GM18861 (cell line): ENCODE data around the gene EBF3.

Source experiments
- ATAC-seq: cut with Tn5 transposase; IDR thresholded peaks from one replicate; pipeline ENCODE4 v1.9.1; 2021; ENCODE audit not compliant: unreplicated experiment

Gene EBF3

DNA sequence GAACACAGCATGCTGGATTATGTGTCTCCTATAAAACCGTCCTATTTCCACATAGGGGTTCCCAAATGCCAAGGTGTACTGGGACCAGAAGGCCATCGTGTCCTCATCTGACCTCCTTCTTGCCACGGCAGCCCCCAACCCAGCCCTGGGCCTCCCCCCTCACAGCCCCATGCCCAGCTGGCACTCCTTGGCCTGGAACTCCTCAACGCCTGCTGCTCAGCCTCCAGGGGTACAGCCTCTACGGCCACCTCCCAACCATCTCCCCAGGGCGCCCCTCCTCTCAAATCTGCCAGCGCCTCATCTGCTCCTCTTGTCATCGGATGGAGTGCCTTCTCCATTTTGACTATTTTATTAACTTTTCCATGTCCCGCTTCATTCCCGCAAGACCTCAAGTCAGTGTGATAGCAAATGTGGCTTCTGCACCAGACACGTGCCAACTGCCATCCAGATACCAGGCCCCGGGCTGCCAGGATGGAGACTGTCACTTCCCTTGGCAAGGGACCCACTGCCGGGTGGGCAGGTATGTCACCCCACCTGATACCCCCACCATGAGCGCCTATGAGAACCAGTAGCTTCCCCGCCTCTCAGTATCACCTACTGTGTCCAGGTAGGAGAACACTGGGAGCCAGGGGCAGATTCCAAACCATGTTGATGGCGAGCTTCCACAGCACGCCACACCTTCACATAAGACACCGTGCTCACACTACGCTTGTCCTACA lies 106.7 kb downstream of the EBF3 start:
- no peak for ATAC-seq

DNA sequence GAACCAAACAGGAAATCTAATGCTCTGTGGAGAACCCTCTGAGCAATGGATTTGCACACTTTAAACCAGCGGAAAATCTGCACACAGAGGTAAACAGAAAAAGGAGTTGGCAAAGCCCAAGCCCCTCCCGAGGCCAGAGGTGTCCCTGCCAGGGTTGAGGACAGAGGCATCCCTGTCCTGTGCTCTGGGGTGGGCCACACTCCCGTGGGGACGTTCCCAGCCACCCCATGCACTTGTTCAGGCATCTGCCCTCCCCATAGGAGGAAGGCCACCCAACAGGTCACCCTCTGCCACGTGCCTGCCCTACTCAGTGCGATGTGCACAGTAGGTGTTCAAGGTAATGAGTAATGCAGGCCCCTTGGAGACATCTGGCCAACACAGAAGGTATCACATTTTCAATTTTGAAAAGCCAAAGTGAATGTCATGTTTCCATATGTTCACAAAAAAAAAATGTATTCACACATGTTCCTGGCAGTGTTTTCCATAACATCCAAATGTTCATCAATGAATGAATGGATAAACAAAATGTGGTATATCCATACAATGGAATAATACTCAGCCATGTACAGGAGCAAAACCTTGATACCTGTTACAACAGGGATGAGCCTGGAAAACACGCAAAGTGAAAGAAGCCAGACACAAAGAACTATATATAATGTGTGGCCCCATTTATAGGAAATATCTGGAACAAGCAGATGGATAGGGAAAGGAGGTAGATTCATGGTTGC lies 108.1 kb downstream of the EBF3 start:
- no peak for ATAC-seq

DNA sequence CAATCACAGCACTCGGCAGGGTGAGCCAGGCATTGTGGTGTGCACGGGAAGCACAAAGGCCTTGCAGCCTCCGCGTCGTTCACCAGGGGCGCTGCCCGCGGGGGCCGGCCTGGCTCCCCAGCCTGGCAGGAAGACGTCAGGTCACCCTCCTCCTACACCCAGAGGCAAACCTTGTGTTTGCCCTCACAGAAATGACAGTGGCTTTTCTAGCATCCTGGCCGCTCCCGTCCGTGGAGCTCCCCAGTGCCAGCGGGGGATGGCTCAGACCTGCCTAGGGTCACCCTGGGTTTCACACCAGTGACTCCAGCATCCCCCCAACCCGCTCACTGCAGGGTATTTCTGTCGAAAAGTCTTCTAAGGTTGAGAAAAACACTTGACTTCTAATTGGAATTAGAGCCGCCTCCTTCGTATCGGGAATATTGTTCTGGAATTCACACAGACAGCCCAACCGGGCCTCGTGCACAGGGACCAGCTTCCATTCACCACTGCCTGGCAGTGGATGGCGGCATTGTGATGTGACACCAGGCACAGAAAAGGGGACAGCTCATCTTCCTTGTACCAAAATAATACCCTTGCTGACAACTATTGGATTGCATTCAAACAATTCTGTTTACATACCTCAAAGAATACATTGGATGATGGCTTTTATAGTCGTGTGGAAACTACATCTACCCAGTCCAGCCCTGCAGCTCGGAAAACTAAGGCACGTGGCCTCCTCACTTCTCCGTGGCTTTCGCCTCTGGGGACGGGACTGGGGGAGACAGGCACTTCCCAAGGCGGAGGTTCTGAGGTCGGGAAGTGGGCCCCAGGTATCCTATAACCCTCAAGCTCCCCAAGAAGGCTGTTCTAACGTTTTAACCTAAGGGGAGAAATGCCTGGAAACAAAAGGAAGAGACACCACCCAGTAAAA lies 109.0 kb downstream of the EBF3 start:
- ATAC-seq = no peak

DNA sequence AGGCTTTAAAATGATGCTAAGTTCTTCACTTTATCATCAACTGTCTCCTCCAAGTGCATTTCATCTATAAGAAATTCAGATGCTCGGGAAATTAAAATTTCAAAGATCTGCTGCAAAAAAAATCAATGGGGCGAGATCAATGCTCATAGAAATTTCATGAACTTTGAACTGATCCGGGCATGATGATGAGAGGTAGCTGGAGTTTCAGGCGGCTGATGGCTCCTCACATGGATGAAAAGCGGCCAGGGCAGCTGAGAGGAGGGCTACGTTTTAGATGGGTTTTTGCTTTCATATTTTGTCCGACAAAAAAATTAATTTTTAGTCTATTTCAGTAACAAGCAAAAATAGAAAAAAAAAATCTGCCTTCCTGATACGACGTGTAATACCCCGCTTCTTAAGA lies 109.9 kb downstream of the EBF3 start:
- no peak for ATAC-seq

DNA sequence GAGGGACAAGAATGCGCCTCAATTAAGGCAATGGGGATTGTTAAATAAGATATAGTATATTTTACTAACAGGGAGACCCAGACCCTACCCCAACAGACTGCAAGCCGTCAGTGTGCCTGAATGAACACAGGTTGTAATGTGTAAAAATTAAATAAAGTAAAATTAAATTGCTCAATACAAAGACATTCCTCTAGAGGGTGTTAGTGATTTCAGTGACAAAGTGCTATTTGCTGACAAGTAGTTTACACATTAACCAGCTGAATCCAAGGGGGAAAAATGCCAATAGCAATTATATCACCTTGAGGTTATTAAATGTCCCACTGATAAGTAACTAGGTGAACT lies 110.5 kb downstream of the EBF3 start:
- ATAC-seq = no peak

DNA sequence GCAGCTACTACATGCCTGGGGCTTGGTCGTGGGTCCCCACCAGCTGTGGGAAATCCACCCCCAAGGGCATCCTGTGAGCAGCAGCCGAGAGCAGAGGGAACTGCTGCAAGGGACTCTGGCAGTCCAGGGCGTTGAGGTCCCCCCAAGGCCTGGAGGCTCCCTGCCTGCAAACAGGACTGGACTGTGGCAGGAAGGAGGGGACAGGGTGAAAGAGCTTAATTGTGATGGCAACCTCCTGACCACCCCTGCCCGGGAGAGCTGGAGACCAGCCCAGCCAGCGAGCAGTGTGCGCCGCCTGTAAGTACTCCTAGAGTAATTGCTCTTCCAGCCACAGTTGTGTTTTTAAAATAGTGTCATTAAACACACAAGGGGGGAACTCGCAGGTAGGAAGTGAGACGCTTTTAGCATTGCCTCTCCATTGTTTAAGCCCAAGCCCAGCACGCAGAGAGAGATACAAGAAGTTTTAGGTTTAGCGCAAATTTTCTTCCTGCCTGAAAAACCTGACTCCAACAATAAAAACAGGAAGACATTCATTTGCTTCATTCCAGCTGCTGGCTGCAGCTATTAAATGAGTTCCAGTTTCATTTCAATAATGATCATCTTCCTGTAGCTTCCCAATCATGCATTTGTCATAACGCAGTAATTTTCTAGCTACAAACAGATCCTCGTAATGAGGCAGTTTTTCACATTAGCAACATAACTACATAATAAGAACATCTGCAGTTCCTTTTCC lies 111.1 kb downstream of the EBF3 start:
- no peak for ATAC-seq

DNA sequence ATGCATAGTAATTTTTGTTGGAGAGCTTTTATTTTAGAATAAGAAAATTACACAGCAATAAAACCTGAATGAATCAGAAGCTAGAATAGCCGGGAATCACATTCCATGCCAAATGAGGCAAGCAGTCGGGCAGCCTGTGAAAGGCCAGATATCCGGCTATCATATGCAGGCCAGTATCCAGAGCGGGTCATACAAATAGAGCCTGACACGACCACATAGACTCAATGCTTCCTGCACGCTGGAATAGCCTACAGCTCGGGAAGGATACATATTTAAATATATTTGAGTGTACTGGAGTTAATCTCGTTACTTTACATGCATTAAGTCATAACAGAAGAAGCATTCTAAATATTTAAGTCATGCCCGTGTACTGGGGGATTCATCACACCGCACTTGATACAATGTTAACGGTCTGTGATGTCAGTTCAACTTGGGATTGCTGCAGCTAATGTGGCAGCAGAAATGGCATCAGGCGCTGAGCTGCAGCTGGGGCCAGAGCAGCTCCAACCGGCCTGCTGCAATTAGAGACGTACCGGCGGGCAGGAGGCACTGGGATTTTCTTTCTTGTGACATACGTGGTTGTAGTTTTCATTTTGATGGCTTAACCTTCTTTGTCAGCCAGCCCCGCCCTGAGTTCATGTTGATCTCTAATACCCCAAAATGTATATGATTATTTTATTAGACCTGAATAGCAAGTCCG lies 112.0 kb downstream of the EBF3 start:
- ATAC-seq = no peak

DNA sequence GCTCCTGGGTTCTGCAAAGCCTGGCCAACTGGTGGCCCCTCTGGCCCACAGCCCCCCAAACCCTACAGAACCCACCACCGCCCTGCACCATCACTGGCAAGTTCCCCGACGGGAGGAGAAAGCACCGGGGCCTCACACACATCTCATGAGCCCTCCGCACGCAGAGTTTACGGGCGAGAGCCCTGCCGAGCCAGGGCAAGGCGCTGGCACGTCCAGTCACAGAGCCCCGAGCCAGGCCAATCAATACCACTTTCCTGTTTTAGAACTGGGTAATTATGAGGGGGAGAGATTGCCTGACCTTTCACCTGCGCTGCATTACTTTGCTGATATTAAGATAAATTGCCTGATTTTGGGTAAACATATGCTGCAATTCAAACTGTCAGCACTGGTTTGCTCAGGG lies 113.3 kb downstream of the EBF3 start:
- ATAC-seq = no peak

DNA sequence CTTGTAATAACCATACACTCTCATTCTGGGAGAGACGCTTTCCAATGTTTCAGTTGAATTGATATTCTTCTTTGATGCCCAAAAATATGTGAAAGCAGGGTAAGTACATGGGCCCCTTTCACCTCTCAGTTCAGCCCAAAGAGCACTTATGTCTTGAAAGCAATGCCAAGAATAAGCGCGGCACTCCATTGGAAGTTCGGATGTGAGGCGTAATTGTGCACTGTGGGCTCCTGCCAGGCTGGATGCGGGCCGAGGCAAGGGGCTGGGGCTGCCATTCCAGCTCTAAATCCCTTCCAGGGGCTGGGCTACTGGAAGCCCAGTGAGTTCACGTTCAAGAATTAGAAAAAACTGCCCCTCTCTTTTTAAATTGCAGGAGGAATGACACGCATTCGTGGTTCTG lies 113.8 kb downstream of the EBF3 start:
- ATAC-seq = no peak

DNA sequence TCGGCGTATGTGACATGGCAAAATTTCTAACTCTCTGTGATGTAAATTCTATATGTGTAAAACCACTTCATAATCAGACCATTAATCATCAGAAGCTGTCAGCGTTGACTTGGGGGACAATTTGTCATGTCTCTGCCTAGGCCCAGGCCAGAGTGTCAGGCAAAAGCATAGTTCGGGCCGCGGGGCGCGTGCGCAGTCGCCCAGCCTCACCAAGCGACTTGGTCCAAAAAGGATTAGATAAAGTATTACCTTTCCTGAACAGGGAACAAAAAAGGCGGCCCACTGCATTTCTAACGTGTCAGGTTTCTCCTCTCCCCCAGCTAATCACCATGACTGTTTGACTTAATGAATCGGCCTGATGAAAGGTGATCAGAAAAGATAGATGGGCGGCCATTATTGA lies 114.2 kb downstream of the EBF3 start:
- ATAC-seq = no peak

DNA sequence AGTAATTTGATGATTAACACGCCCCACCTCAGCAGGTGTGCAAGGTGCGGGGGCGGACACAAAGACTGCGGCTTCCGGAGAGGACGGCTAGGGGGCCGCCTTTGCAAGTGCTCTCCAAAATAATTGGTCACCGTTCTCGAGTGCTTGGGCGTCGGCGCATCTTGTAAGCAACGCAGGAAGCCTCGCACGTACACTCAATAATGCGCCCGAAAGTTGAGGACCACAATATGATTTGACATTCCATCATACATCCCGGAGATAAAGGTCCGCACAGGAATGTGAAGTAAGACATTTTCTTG lies 114.7 kb downstream of the EBF3 start:
- ATAC-seq = no peak

DNA sequence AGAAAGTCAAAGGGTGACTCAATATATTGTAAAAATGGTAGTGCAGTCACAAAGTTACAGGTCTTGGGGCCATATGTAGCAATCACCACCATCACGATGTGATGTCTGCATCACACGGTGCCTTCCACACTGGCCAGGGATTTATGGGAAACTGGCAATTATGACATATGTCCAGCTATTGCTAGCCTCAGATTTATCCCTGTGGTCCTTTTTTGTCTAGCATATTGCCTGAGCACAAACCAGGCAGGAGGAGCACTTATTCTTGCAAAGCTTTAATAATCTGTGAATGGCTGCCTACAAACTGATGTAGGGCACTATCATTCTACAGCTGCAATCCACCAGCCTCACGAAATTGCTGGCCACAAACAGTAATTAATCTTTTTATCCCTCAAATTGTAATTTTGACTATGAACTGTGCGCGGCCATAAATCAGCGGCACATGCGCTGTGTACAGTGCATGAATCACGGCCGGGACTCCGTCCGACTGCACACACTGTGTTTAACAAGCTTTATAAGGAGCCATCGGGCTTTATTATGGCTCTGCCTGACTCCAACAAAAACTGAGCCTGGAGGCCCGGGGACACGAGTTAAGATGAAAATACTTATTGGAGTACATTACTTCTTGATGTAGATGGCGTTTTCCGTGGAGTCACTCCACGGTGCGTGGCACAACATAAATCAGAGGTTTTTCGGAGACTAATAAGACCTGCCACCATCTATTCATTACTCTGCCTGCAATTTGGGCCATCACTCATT lies 115.2 kb downstream of the EBF3 start:
- ATAC-seq = no peak

DNA sequence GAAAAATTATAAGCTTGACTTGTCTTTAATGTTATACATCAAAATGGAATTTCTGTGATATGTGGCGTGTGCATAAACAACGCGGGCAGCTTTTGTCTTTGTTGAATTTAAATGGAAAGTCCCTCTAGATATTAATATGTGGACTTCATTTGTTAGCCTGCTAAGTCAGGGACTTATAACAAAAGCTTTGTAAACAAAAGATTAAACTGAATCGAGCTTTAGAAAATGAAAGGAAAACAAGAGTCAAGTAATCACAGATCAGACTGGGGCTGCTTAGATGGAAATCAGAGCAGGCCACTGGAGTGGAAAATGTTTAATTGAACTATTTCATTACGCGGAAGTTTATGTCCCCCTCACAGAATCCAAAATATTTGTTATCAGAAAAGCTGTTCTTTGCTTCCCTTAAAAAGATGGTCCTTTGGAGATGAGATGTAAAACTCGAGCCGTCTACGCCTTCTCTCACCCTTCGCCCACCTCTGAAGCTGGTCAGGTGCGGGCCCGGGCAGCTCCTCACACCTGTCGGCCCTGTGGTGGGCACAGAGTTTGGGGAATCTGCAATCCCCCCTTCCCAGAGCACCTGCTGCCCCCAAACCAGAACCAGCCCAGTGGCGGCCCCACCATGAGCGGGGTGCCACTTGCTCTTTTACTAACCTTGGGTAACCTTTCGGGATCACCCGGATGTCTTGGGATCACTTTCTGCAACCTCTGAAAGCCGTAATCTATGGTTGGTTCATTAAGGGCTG lies 116.2 kb downstream of the EBF3 start:
- ATAC-seq = no peak

DNA sequence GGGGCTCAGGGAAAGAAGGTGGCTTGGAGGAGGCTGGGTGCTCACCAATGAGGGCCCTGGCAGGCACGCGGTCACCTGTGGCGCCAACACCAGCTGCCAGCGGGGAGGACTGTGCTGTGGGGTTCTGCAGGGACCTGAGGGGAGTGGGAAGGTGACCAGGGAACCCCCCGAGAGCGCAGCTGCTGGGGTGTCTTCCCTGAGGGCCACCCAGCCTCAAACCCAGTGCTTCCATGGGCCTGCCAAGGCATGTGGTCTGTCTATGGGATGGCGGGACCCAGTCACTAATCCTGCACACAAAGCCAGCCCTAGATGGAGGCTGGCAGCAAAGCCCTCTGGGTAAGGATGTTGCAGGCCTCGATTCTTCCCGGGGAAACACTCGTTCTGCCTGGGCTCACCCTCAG lies 117.1 kb downstream of the EBF3 start:
- ATAC-seq = no peak

DNA sequence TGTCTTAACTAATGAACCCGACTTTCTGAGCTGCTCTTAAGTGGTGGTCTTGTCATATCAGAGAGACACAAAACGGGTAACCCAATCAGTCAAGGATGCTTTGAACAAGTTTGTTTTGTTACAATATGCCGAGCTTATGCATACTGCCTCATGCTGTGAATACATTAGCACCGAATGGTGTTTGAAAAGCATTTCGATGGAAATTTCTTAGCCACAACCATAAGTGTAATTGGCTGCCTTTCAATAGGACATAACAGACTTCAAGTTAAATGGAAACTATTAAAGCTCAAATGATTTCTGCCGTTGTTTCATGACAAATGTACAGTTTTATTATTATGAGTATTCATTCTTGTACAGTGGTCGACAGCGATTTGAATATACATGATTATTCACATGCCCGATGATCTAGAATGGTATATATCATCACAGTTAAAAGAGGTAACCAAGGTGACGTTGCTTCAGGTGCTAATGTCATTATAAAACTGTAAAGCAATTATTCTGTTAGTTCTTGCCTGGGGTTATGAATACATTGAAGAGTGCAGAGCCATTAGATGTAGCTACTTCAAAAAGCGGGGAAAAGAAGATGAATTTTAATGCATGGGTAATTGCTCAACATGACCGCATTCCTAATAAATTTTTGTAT lies 118.8 kb downstream of the EBF3 start:
- ATAC-seq = no peak

DNA sequence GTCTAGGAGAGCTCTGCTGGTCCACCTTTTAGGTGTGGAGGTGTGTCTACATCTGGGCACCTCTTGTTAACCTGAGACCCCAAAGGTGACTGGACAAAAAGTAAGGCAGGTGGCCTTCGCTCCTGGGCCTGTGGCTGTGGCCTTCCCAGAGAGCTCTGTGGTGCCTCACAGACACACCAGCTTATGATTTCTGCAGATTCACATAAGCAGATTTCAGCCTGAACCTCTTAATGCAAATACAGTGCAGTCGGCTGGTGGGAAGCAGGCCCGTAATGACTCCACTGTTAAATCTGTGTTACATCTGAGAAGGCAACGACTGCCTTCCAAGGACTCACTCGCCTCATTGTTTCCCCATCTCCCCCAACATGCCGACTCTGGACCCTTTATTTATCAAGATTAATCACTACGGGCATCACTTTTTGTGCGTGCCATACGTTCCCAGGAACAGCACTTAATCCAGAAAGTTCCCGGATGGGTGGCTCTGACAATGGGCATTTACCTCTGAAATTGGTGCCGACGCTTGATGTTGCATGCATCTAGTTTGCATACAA lies 119.8 kb downstream of the EBF3 start:
- ATAC-seq = no peak

DNA sequence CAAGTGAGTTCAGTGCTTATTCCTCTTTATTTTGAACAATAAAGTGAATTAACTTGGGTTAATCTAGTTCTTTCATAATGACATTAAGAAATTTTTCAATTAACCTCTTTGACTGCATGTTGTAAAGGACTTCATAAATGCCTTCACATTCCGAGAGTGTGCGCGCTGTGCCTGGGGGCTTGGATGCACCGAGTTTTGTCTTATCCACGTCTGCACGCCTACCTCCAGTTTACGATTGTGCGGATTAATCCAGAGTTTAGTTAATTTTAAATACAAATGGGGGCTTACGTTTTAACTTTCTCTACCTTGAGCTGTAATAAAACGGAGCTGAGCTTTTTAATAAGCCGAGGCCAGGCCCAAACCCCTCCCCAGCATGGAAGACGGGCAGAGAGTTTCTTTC lies 120.4 kb downstream of the EBF3 start:
- no peak for ATAC-seq

DNA sequence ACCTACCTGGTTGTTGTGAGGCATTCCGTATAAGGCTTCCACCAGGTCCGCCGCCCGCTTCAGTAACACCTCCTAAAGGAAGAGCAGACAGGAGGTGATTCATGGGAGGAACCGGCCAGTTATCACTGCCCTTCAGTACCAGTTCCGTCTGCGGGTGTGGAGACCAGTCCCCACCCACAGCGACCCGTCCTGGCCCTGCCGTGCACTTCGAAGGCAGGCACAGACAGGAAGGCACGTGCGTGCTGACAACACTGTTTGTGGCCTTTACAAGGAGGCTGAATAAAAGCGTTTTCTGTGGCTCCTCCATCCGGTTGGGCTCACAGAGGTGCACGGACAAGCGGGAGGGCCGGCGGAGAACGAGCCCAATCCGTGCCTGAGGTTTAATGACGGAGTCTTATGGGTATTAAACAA lies 120.9 kb downstream of the EBF3 start:
- ATAC-seq = no peak

DNA sequence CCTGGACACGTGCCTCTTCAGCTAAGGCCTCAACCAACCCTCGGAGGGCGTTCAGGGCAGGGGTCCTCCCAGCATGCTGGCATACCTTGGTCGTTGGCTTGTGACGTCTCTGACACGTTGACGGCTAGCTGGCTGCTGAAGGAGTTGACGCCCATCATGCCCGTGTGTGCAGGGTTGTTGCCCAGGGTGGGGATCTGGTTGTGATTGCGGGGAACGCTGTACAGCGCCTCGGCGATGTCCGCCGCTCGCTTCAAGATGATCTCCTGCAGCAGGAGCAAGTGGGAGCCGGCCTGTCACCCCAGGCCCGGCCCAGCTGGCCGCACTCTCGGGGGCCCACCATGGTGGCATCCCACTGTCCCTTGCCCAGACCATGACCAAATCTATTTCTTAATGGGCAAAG lies 122.0 kb downstream of the EBF3 start:
- no peak for ATAC-seq
